HG02571 (cell line): ENCODE results near the gene ANXA11.
"Not testable (repeated sequence)": the region's sequence is repeated elsewhere in the genome, so short reads cannot be mapped to it uniquely, and the experiment has no call there.

Experiments used
- ATAC-seq: cut with Tn5 transposase; IDR thresholded peaks from one replicate; pipeline ENCODE4 v1.9.1; 2021; ENCODE audit warnings: mild to moderate bottlenecking, moderate library complexity; ENCODE audit not compliant: unreplicated experiment

The ANXA11 gene

GRCh38 chr10:80146918-80147317 is 58.4 kb downstream of the ANXA11 start:
- ATAC-seq, result no peak

DNA sequence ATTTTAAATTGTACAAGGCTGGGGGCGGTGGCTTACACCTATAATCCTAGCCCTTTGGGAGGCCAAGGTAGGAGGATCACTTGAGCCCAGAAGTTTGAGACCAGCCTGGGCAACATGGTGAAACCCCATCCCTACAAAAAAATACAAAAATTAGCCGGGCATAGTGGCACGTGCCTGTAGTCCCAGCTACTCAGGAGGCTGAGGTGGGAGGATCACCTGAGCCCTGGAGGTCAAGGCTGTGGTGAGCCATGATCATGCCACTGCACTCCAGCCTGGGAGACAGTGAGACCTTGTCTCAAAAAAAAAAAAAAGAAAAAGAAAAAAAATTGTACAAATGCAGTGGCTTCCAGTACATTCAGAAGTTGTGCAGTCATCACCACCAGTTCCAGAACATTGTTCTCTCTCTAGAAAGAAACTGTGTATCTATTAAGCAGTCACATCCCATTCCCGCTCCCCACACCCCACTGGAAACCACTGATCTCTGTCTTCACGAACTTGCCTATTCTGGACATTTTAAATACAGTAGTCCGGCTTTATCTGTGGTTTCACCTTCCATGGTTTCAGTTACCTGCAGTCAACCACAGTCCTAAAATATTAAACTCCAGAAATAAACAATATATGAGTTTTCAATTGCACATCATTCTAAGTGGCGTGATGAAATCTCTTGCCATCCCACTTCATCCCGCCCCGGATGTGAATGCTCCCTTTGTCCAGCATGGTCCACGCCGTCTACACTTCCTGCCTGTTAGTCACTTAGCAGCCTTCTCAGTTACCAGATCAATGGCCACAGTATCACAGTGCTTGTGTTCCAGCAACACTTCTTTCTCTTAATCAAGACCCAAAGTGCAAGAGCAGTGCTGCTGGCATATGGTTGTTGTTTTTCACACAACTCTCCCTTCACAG is 59.7 kb downstream of the ANXA11 start:
- ATAC-seq, result not testable (repeated sequence)

- ATAC-seq, result peak; percentile 25
Measured at GRCh38 chr10:80144696-80145131, 60.6 kb downstream of the ANXA11 start.

- peak; percentile 58 for ATAC-seq
Measured at GRCh38 chr10:80144067-80144695, 61.2 kb downstream of the ANXA11 start.

DNA sequence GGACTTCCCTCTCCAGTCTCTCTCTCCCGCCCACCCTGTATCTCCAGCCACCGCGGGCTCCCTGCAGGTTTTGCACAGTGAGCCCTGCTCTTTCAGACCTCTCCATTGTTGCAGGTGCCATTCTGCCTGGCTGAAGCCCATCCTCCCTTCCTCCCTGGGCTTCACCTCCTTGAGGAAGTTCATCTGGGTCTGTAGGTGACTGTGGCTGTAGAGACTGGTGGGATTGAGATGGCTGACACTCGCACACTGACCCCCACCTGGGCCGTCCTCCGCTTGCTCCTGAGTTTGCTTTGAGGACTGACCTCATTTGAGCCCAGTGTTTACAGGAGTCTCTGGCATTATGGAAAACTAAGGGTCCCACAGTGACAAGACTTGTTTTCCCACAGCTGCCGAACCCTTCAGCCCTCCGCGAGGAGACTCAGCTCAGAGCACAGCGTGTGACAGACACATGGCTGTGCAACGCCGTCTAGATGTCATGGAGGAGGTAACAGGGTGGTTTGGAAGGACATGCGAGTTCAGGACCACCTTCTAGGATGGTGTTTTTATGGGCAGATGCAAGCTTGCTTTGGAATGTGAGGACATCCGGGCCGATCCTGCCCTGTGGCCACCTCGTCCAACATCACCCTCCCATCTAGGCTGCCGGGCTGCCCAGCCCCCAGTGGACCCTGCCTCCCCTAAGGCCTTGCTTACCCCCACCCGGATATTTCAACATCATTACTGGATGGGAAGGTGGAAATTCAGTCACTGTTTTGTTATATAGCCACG is 63.5 kb downstream of the ANXA11 start:
- ATAC-seq, result no peak

DNA sequence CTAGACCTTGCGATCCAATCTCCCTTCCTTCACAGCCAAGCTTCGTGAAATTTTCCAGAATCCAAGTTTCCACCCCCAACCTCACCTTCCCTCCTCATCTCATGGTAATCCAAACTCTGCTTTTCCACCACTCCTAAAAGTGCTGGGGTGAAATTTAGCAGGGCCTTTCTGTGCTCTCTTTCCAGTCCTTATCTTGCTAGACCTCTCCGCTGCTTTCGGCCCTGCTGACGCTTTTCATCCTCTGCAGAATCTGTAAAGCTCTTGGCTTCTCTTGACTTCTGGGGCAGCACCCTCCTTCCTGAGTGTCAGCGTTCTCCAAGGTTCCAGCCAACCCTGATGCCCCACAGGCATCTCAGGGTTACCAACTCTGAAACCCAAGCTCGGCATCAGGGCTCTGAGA is 65.1 kb downstream of the ANXA11 start:
- ATAC-seq, result no peak

DNA sequence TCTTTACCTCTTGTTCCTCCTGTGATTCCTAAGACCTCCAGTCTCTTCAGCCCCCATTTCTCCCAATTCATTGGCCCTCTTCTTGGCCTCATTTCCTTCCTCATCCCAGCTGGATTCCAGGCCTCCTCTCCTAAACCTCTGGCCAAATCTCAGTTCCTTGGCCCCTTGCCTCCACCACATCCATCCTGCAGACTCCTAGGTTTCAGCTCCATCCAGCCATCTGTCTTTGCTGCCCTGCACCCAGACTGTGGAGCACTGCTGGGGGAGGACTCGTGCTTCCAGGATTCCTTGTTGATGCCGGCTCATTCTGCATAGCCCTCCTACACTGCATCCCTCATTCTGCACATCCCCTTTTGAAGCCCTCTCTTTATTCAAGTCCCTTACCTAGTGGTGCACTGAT is 66.1 kb downstream of the ANXA11 start:
- ATAC-seq, result no peak

- no peak for ATAC-seq
Measured at GRCh38 chr10:80137920-80138319, 67.4 kb downstream of the ANXA11 start.

- ATAC-seq, result no peak
Measured at GRCh38 chr10:80137031-80137862, 68.1 kb downstream of the ANXA11 start.

DNA sequence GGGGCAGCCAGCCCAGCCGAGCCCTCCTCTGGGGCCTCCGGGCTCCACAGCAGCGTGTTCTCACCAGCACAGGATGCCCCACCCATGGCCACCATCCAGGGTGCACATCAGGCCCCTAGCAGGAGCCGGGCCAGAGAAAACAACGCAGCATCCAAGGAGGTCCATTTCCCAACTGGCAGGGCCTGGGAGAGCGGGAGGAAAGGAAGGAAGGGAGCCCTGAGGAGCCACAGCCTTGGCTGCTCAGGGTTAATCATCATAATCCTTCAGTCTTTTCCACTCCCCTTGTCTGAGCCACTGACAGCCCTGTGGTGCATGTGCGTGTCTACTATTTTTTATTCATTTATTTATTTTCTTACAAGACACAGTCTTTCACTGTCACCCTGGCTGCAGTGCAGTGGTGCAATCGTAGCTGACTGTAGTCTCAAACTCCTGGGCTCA is 69.2 kb downstream of the ANXA11 start:
- ATAC-seq, result no peak

DNA sequence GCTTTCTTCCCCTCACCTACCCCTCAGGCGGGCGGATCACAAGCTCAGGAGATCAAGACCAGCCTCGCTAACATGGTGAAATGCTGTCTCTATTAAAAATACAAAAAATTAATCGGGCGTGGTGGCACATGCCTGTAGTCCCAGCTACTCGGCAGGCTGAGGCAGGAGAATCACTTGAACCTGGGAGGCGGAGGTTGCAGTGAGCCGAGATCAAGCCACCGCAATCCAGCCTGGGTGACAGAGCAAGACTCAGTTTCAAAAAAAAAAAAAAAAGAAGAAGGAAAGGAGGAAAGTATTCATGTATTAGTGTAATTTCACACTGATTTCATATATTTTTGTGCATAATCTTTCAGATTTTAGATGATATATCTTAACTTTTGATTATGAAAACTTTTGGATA is 71.7 kb downstream of the ANXA11 start:
- not testable (repeated sequence) for ATAC-seq

DNA sequence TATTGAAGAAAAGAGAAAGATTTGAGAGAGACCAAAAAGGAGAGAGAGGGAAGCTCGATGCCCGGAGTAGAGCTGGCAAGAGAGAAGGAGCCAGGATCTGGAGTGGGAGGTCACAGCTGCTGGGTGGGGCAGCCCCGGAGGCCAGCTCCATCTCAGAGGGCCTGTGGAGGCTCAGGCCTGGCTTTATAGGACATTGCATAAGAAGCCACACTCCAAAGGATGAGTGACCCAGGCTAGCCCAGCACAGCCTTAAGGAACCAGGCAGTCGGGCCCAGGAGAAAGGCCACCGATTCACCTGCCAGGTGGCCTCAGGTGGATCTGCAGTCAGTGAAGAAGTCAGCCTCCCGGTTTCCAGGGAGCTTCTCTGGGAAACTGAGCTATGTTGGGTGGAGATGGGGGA is 72.1 kb downstream of the ANXA11 start:
- no peak for ATAC-seq

- ATAC-seq, result no peak
Measured at GRCh38 chr10:80132299-80133139, 72.8 kb downstream of the ANXA11 start, which contains the start of gene PLAC9. PLAC9 (plus strand) TSS chr10:80132730; CDS start chr10:80132763, 33 bp downstream.

DNA sequence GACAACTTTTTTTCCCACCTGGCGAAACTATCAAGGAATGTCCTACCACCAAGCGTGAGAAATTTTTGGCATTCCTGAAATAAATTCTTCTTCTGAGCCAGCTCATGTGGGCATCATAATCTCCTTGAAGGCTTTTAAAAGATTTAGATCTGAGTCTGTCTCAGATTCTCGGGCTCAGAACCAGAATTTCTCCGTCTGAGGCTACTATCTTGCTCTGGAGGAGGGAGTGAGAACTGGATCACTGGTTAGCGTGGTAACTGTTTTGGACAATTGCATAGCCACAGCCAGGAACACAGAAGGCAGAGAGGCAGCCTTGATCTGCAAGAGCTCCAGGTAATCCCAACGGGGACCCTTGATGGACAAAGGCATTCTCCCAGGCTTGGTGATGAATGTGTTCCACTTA is 73.8 kb downstream of the ANXA11 start:
- no peak for ATAC-seq

GRCh38 chr10:80126876-80127275 is 78.5 kb downstream of the ANXA11 start:
- no peak for ATAC-seq

GRCh38 chr10:80122746-80123145 is 82.6 kb downstream of the ANXA11 start:
- no peak for ATAC-seq

DNA sequence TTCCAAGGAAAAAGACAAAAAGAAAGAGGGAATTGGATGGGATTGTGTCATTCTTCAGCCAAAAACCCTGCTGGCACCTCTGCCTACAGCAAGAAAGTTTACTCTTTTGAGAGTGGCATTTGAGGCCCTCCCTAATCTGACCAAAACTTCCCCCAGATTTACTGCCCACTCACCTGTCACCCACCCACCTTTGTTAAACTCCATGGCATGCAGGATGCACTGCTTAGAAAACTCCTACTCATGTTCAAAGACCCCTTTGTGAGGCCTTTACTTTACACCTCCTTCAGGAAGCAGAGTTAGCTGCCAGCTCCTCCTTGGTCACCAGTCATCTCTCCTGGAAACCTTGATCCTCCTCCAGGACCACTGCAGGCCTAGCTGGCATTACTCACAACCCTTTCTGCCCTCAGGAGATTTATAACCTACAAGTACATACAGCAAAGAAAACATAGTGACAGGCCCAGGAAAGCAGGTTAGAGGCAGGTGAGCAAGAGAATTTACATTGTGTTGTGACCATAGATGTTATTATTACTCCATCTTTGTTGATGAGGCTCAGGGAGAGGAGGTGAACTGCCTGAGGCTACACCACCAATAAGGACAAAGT is 83.1 kb downstream of the ANXA11 start:
- no peak for ATAC-seq

- ATAC-seq, result no peak
Measured at GRCh38 chr10:80118669-80119068, 86.7 kb downstream of the ANXA11 start.

GRCh38 chr10:80110986-80111385 is 94.4 kb downstream of the ANXA11 start:
- ATAC-seq, result no peak
